OCI-LY7 (cell line): ENCODE results near the gene XPOT. TPM values are rescaled to one million over a fixed set of nuclear protein-coding genes. Genes with fewer than 3 reads are reported as not detected.

Experiments used
- BruUV-seq: library from RNA; stranded (reverse); fragments of 400-500 nt; replicated peaks from 2 replicates; lab custom pipeline; 2021; lab: Mats Ljungman, UMichigan
- CTCF ChIA-PET: fragments of 300-600 bp; sonication (Branson Sonifier 250); formaldehyde crosslinking; loops from one replicate; lab custom pipeline; 2022; ENCODE audit warnings: antibody characterized with exemption; ENCODE audit not compliant: unreplicated experiment; lab: Charles Lee
- POLR2A ChIA-PET: fragments of 300-600 bp; sonication (Branson Sonifier 250); formaldehyde crosslinking; loops from one replicate; lab custom pipeline; 2022; ENCODE audit warnings: antibody characterized with exemption; lab: Charles Lee
- DNase-seq: peaks from one replicate; pipeline ENCODE4 v3.0.0-alpha.2; 2015; ENCODE audit warnings: low spot score
- H2AFZ ChIP-seq: fragments of 200-600 bp; sonication (generic), shearing (Covaris generic); 2 replicates; pipeline ENCODE4 v1.6.1; 2014; ENCODE audit warnings: mild to moderate bottlenecking, antibody characterized with exemption, low read length, moderate library complexity
- H3K27ac ChIP-seq: fragments of 200-600 bp; sonication (generic); 2 replicates; pipeline ENCODE4 v1.5.1; 2014; ENCODE audit warnings: mixed run types, low read depth, mild to moderate bottlenecking, moderate library complexity, low read length, inconsistent platforms; ENCODE audit not compliant: poor library complexity, severe bottlenecking
- H3K36me3 ChIP-seq: fragments of 200-600 bp; sonication (generic); 2 replicates; pipeline ENCODE4 v1.6.1; 2014; ENCODE audit warnings: mild to moderate bottlenecking, antibody characterized with exemption, low read length, moderate library complexity, mixed read lengths; ENCODE audit not compliant: insufficient read depth
- H3K4me1 ChIP-seq: fragments of 200-600 bp; sonication (generic); 2 replicates; pipeline ENCODE4 v1.5.1; 2014; ENCODE audit warnings: mild to moderate bottlenecking, low read length; ENCODE audit not compliant: insufficient read depth, poor library complexity, severe bottlenecking
- H3K4me2 ChIP-seq: fragments of 200-600 bp; sonication (generic); 2 replicates; pipeline ENCODE4 v1.6.1; 2014; ENCODE audit warnings: mild to moderate bottlenecking, low read length
- H3K4me3 ChIP-seq: fragments of 200-600 bp; sonication (generic); 2 replicates; pipeline ENCODE4 v1.5.1; 2014; ENCODE audit warnings: mild to moderate bottlenecking, low read depth, low read length; ENCODE audit not compliant: poor library complexity, severe bottlenecking
- H3K79me2 ChIP-seq: fragments of 200-600 bp; sonication (generic); 2 replicates; pipeline ENCODE4 v1.6.1; 2016; ENCODE audit warnings: low read depth, mild to moderate bottlenecking, low read length, moderate library complexity, mixed read lengths; ENCODE audit not compliant: insufficient read depth
- H3K9me2 ChIP-seq: fragments of 200-600 bp; sonication (generic); 2 replicates; pipeline ENCODE4 v1.6.1; 2016; ENCODE audit warnings: mild to moderate bottlenecking, low read length, mixed read lengths; ENCODE audit not compliant: insufficient read depth
- H3K9me3 ChIP-seq: fragments of 200-600 bp; sonication (generic); 2 replicates; pipeline ENCODE4 v1.6.1; 2014; ENCODE audit warnings: mild to moderate bottlenecking, mixed run types, low read length, mixed read lengths
- H4K20me1 ChIP-seq: fragments of 200-600 bp; sonication (generic); 2 replicates; pipeline ENCODE4 v1.6.1; 2014; ENCODE audit warnings: mild to moderate bottlenecking, antibody characterized with exemption, low read length, moderate library complexity, mixed read lengths; ENCODE audit not compliant: insufficient read depth
- CTCF ChIP-seq: fragments of 200-600 bp; sonication (generic); conservative IDR thresholded peaks from 2 replicates; pipeline ENCODE4 v1.5.1; 2014; ENCODE audit warnings: mild to moderate bottlenecking, antibody characterized with exemption, low read length, moderate library complexity, mixed read lengths
- EZH2phosphoT487 ChIP-seq: fragments of 200-600 bp; sonication (generic); IDR thresholded peaks from 2 replicates; pipeline ENCODE4 v1.6.1; 2018; ENCODE audit warnings: low read depth, borderline replicate concordance, mild to moderate bottlenecking, mixed run types, antibody characterized with exemption, low read length, moderate library complexity, mixed read lengths
- intact Hi-C: fragments of 100-400 bp; cut with micrococcal nuclease; formaldehyde crosslinking; loops from one replicate; pipeline ENCODE4 v1.10.0; 2022; ENCODE audit not compliant: unreplicated experiment
- total RNA-seq, 2 experiments: library from RNA; depleted of rRNA in 1 of 2; stranded (reverse); fragments of >200 nt in 1 of 2; shearing (Covaris generic) in 1 of 2; gene quantifications; 2 replicates each; pipeline ENCODE4 v1.2.3, GENCODE V29; 2014 to 2022

Gene XPOT
- total RNA-seq, 2 experiments from 2014 or later = 101 to 210 TPM

GRCh38 chr12:64427988-64428387 is 23.8 kb downstream of the XPOT start:
- POLR2A ChIA-PET = interaction anchor here (0.6 to 0.7 kb wide), 2 partner anchors 19 to 27 kb away, joined by 3 read pairs; no protein-coding TSS in a partner anchor
- Histone ChIP-seq H3K36me3 (peaks cover 100% of the 10 kb centered on the region), H3K9me2 (no peaks in the 10 kb centered on the region), H3K79me2 (no peaks in the 10 kb centered on the region), H3K4me3 (no peak overlapping the region), H4K20me1 (no peaks in the 10 kb centered on the region), H2AFZ (no peak overlapping the region), H3K27ac (no peak overlapping the region), H3K9me3 (no peaks in the 10 kb centered on the region), H3K4me2 (no peak overlapping the region), H3K4me1 (no peaks in the 10 kb centered on the region)
- BruUV-seq = no TSS peak
- no peak for DNase-seq
- CTCF ChIA-PET = no interaction called here
- no peak for TF ChIP-seq EZH2phosphoT487
- intact Hi-C loops = loop anchor here (5.0 kb wide), 1 partner anchor 64 kb away; no protein-coding TSS in a partner anchor

GRCh38 chr12:64428956-64429355 is 24.8 kb downstream of the XPOT start:
- H3K4me3 ChIP-seq = no peak overlapping the region
- ChIA-PET POLR2A (interaction anchor here (0.9 kb wide), 1 partner anchor 11 kb away, joined by 9 read pairs; no protein-coding TSS in a partner anchor), CTCF (no interaction called here)
- no TSS peak for BruUV-seq
- no peaks in the 10 kb centered on the region for H3K9me3 ChIP-seq
- no peaks in the 10 kb centered on the region for H4K20me1 ChIP-seq
- H3K36me3 ChIP-seq = peaks cover 100% of the 10 kb centered on the region
- no peak overlapping the region for H2AFZ ChIP-seq
- no peak for DNase-seq
- H3K4me2 ChIP-seq = no peak overlapping the region
- H3K27ac ChIP-seq = no peak overlapping the region
- H3K9me2 ChIP-seq = no peaks in the 10 kb centered on the region
- intact Hi-C loops = loop anchor here (5.0 kb wide), 1 partner anchor 63 kb away; no protein-coding TSS in a partner anchor
- no peaks in the 10 kb centered on the region for H3K4me1 ChIP-seq
- no peaks in the 10 kb centered on the region for H3K79me2 ChIP-seq
- TF ChIP-seq CTCF (no peak), EZH2phosphoT487 (no peak)

- no peak for DNase-seq
- no peak overlapping the region for H3K4me2 ChIP-seq
- BruUV-seq = no TSS peak
- no peak overlapping the region for H3K4me3 ChIP-seq
- ChIA-PET POLR2A (no interaction called here), CTCF (no interaction called here)
- no peaks in the 10 kb centered on the region for H3K79me2 ChIP-seq
- no peak overlapping the region for H3K27ac ChIP-seq
- no peak overlapping the region for H2AFZ ChIP-seq
- no peaks in the 10 kb centered on the region for H3K9me2 ChIP-seq
- no peaks in the 10 kb centered on the region for H3K4me1 ChIP-seq
- no peak for TF ChIP-seq EZH2phosphoT487
- no peak for TF ChIP-seq CTCF
- no peaks in the 10 kb centered on the region for H3K9me3 ChIP-seq
- H3K36me3 ChIP-seq = peaks cover 100% of the 10 kb centered on the region
- intact Hi-C loops = loop anchor here (2.0 kb wide), 1 partner anchor 18 kb away; no protein-coding TSS in a partner anchor
- H4K20me1 ChIP-seq = no peaks in the 10 kb centered on the region
Observed at GRCh38 chr12:64430886-64431285, 26.7 kb downstream of the XPOT start.
